ENCODE results near the gene CLEC2L. TPM values are rescaled to one million over a fixed set of nuclear protein-coding genes. Genes with fewer than 3 reads are reported as not detected.

Gene CLEC2L
- polyA plus RNA-seq, 1 donor (not counting 4 experiments of a cell fraction or from before 2014, with no cell fraction given): not detected

GRCh38 chr7:139538881-139539635 is 15.6 kb downstream of the CLEC2L start:
- DNase-seq (ENCODE audit: low read depth, low spot score) (no peak), FAIRE-seq (no peak)
- dilution Hi-C loops (cut with MboI; ENCODE audit: extremely low pct_ligation_motif_present, low sequenced_read_pairs): no loop called here
- Histone ChIP-seq H3K4me1 (ENCODE audit: control insufficient read depth, extremely low read depth, insufficient read depth, low read length) (no peaks in the 10 kb centered on the region), H3K9me3 (ENCODE audit: control insufficient read depth, low read depth, low read length) (no peaks in the 10 kb centered on the region), H3K27me3 (ENCODE audit: control insufficient read depth, extremely low read depth, insufficient read depth, low read length) (peaks cover 13% of the 10 kb centered on the region), H3K4me3 (ENCODE audit: control insufficient read depth in 2 of 3, extremely low read depth in 1 of 3, insufficient read depth in 2 of 3, low read depth in 1 of 3, low read length in 3 of 3) (no peak overlapping the region), H3K79me2 (ENCODE audit: control insufficient read depth, insufficient read depth, low read length) (no peaks in the 10 kb centered on the region), H4K20me1 (ENCODE audit: control insufficient read depth, extremely low read depth, insufficient read depth, low read length) (no peaks in the 10 kb centered on the region), H3K36me3 (ENCODE audit: control insufficient read depth in 2 of 2, extremely low read depth in 1 of 2, insufficient read depth in 2 of 2, low read length in 2 of 2) (no peaks in the 10 kb centered on the region), H3K27ac (ENCODE audit: control insufficient read depth, insufficient read depth, low read length) (no peak overlapping the region), H2AFZ (ENCODE audit: control insufficient read depth, low read length) (no peak overlapping the region), H3K9me1 (ENCODE audit: control insufficient read depth, extremely low read depth, insufficient read depth, low read length) (no peaks in the 10 kb centered on the region), H3K4me2 (ENCODE audit: control insufficient read depth, extremely low read depth, insufficient read depth, low read depth, low read length) (no peak overlapping the region), H3K9ac (ENCODE audit: control insufficient read depth, extremely low read depth, insufficient read depth, low read length) (no peak overlapping the region)
- TF ChIP-seq EZH2 (IDR thresholded peaks at IDR 0.05; ENCODE audit: low read length) (no peak), CTCF (optimal IDR thresholded peaks at IDR 0.05 in 1 of 3, IDR thresholded peaks at IDR 0.05 in 1 of 3, conservative IDR thresholded peaks at IDR 0.05 in 1 of 3; ENCODE audit: extremely low read depth in 1 of 3, insufficient read depth in 2 of 3, low read length in 3 of 3) (no peak)

GRCh38 chr7:139540203-139540602 is 16.7 kb downstream of the CLEC2L start:
- Histone ChIP-seq H3K36me3 (ENCODE audit: control insufficient read depth in 2 of 2, extremely low read depth in 1 of 2, insufficient read depth in 2 of 2, low read length in 2 of 2) (no peaks in the 10 kb centered on the region), H3K4me2 (ENCODE audit: control insufficient read depth, extremely low read depth, insufficient read depth, low read depth, low read length) (no peak overlapping the region), H4K20me1 (ENCODE audit: control insufficient read depth, extremely low read depth, insufficient read depth, low read length) (no peaks in the 10 kb centered on the region), H3K27me3 (ENCODE audit: control insufficient read depth, extremely low read depth, insufficient read depth, low read length) (peaks cover 13% of the 10 kb centered on the region), H3K4me1 (ENCODE audit: control insufficient read depth, extremely low read depth, insufficient read depth, low read length) (no peaks in the 10 kb centered on the region), H3K9ac (ENCODE audit: control insufficient read depth, extremely low read depth, insufficient read depth, low read length) (no peak overlapping the region), H3K9me1 (ENCODE audit: control insufficient read depth, extremely low read depth, insufficient read depth, low read length) (no peaks in the 10 kb centered on the region), H3K27ac (ENCODE audit: control insufficient read depth, insufficient read depth, low read length) (no peak overlapping the region), H3K4me3 (ENCODE audit: control insufficient read depth in 2 of 3, extremely low read depth in 1 of 3, insufficient read depth in 2 of 3, low read depth in 1 of 3, low read length in 3 of 3) (no peak overlapping the region), H2AFZ (ENCODE audit: control insufficient read depth, low read length) (no peak overlapping the region), H3K9me3 (ENCODE audit: control insufficient read depth, low read depth, low read length) (no peaks in the 10 kb centered on the region), H3K79me2 (ENCODE audit: control insufficient read depth, insufficient read depth, low read length) (no peaks in the 10 kb centered on the region)
- TF ChIP-seq CTCF (optimal IDR thresholded peaks at IDR 0.05 in 1 of 3, IDR thresholded peaks at IDR 0.05 in 1 of 3, conservative IDR thresholded peaks at IDR 0.05 in 1 of 3; ENCODE audit: extremely low read depth in 1 of 3, insufficient read depth in 2 of 3, low read length in 3 of 3) (no peak), EZH2 (IDR thresholded peaks at IDR 0.05; ENCODE audit: low read length) (no peak)
- no peak for FAIRE-seq
- dilution Hi-C loops (cut with MboI; ENCODE audit: extremely low pct_ligation_motif_present, low sequenced_read_pairs): no loop called here
- no peak for DNase-seq (ENCODE audit: low read depth, low spot score)

Data from keratinocyte (primary cell).